Memory B cell (primary cell): Measurements from ENCODE around the gene ELP4.

Source experiments
- ATAC-seq: fragments of 150-1000 bp; cut with Tn5 transposase; 2 replicates; pipeline ENCODE4 v1.10.0; 2021; ENCODE audit warnings: low read depth, mild to moderate bottlenecking, moderate library complexity
- DNase-seq, 2 donors: peaks; one replicate each; pipeline ENCODE4 v3.0.0; 2022; ENCODE audit warnings: low spot score in 2 of 2
- H3K27ac Mint-ChIP-seq: one replicate; pipeline ENCODE4 v1.8.0; 2022; ENCODE audit warnings: mild to moderate bottlenecking, moderate library complexity, mixed read lengths
- H3K27me3 Mint-ChIP-seq: one replicate; pipeline ENCODE4 v1.8.0; 2022; ENCODE audit warnings: mixed read lengths
- H3K36me3 Mint-ChIP-seq: one replicate; pipeline ENCODE4 v1.8.0; 2022; ENCODE audit warnings: mild to moderate bottlenecking, mixed read lengths
- H3K4me1 Mint-ChIP-seq: one replicate; pipeline ENCODE4 v1.8.0; 2022; ENCODE audit warnings: mixed read lengths
- H3K4me3 Mint-ChIP-seq: one replicate; pipeline ENCODE4 v1.8.0; 2022; ENCODE audit warnings: mild to moderate bottlenecking, moderate library complexity, mixed read lengths
- H3K9me3 Mint-ChIP-seq: one replicate; pipeline ENCODE4 v1.8.0; 2022; ENCODE audit warnings: mixed read lengths

Gene ELP4

DNA sequence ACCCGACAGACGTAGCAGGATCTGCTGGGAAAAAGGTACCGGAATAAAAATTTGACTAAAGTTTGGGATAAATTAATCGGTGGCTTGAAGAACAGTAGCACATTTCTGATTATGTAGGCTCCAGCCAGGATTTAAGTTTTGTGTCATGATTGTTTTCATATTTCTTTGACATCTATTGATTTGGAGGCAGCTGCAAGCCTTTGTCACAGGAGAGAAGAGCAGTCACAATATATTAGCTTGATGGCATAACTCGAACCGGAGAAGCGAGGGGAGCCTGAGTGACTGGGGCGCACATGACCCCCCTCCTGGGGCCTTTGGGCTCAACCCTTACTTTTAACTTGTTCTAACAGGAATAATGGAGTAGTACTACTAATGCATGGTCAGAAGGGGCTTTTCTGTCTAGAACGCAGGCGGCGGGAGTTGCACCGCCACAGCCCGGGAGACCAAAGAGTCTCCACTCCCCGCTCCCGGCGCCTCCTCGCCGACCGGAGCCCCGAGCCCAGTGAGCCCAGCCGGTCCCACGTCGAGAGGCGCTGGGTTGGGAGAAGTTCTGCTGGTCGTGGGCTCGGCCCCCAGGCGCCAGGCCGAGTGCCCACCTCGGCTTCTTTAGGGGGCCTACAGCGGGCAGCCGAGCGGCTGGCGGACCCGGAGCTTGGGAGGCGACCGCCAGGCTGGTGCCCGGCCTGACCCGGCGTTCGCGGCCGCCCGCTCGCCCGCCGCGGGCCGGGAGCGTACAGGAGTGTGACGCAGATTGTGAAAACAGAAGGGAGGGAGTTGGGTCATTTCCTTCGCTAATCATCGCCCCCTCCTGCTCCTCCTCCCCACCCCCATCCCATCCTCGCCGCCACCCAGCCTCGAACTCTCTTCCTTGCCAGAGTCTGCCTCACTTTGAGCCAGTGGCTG is 317.2 kb downstream of the ELP4 start:
- H3K36me3 Mint-ChIP-seq, result no peaks in the 10 kb centered on the region
- peaks cover 4% of the 10 kb centered on the region for H3K4me1 Mint-ChIP-seq
- no peak overlapping the region for H3K27ac Mint-ChIP-seq
- no peak overlapping the region for H3K4me3 Mint-ChIP-seq
- DNase-seq (no peak), ATAC-seq (no peak)
- peaks cover 32% of the 10 kb centered on the region for H3K27me3 Mint-ChIP-seq
- H3K9me3 Mint-ChIP-seq, result no peaks in the 10 kb centered on the region

DNA sequence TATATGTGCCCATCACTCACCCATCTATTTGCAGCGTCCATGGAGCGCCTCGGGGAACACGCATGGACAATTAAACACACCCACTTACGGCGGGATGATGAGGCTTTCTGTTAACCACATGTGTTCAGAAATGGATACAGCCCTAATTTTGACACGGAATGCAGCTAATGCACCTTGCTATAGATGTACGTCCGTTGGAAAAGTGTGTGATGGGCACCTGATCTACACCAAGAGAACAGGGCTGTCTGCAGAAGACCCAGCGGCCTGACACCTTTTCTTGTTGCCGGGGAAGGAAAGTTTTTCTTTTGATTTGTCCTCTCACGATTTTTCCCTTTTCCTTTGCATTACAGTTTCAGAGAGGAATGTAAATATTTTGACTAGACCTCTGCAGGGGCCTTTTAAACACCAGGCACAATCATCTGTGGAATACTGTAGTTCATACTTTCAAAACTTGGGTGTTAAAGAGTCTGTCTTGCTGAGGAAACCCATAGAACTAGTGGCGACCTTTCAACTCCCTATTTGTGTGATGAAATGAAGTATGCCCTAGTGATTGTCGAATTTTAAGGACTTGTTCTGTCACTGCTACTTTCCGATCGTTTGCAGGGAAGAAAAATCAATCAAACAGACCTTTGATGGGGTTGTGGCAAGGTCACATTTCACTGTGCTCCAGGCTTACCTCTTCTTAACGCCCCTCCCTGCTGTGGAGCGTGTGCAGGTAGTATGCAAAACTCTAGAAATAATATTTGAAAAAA is 318.1 kb downstream of the ELP4 start:
- H3K4me1 Mint-ChIP-seq, result peaks cover 4% of the 10 kb centered on the region
- no peaks in the 10 kb centered on the region for H3K9me3 Mint-ChIP-seq
- H3K27ac Mint-ChIP-seq, result no peak overlapping the region
- ATAC-seq (no peak), DNase-seq (no peak)
- H3K36me3 Mint-ChIP-seq, result no peaks in the 10 kb centered on the region
- H3K27me3 Mint-ChIP-seq, result peaks cover 28% of the 10 kb centered on the region
- no peak overlapping the region for H3K4me3 Mint-ChIP-seq

DNA sequence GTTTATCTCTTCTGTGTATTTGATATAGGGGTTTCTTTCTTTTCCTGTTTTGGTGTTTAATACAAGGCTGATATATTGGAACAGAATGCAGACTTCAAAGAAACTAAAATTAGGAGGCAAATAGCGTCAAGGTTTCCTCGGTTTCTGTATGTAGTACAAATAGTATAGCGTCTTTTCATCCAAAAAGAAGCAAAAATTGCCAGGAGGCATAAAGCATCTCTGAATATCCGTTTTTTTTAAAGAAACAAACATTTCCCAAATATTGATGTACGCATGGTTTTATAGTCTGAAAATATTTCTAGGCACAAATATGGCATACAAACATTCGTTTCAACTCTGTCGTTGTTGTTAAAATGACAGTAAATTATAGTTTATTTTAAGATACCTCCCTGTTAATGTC is 318.6 kb downstream of the ELP4 start:
- no peak for ATAC-seq
- Mint-ChIP-seq H3K27me3 (peaks cover 24% of the 10 kb centered on the region), H3K4me1 (peaks cover 4% of the 10 kb centered on the region), H3K9me3 (no peaks in the 10 kb centered on the region), H3K4me3 (no peak overlapping the region), H3K27ac (no peak overlapping the region), H3K36me3 (no peaks in the 10 kb centered on the region)
- no peak for DNase-seq

- no peaks in the 10 kb centered on the region for H3K9me3 Mint-ChIP-seq
- H3K27ac Mint-ChIP-seq, result no peak overlapping the region
- ATAC-seq, result no peak
- peaks cover 3% of the 10 kb centered on the region for H3K4me1 Mint-ChIP-seq
- no peak for DNase-seq
- H3K36me3 Mint-ChIP-seq, result no peaks in the 10 kb centered on the region
- no peak overlapping the region for H3K4me3 Mint-ChIP-seq
- H3K27me3 Mint-ChIP-seq, result peaks cover 18% of the 10 kb centered on the region
These were observed 320.8 kb downstream of the ELP4 start for GRCh38 chr11:31830406-31830805.

- Mint-ChIP-seq H3K27ac (no peak overlapping the region), H3K4me1 (no peaks in the 10 kb centered on the region), H3K36me3 (no peaks in the 10 kb centered on the region), H3K4me3 (no peak overlapping the region), H3K9me3 (no peaks in the 10 kb centered on the region), H3K27me3 (peaks cover 8% of the 10 kb centered on the region)
- DNase-seq (no peak), ATAC-seq (no peak)
These were observed 324.7 kb downstream of the ELP4 start for GRCh38 chr11:31834237-31834636.
